ENCODE data around the gene LAGE3.

DNA sequence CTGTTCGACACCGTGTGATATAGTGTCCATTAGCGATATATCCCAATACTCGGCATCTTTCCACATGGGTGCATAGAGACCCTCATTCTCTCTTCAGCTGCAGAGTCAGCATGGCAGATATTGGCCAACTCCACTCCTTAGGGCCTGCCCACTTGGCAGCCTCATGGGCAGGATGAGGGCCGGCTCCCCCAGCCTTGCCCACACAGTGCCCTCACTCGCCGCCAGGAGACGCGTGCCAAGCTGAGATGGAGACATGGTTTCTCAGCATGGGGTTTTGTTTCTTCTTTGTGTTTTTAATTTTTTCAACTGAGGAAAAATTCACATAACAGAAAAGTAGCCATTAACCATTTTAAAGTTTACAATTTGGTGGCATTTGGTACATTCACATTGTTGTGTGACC is 26.3 kb downstream of the LAGE3 start:
- TF ChIP-seq POLR2A (IDR thresholded peaks at IDR 0.05), result no peak
- TF ChIP-seq, protein P1, sequence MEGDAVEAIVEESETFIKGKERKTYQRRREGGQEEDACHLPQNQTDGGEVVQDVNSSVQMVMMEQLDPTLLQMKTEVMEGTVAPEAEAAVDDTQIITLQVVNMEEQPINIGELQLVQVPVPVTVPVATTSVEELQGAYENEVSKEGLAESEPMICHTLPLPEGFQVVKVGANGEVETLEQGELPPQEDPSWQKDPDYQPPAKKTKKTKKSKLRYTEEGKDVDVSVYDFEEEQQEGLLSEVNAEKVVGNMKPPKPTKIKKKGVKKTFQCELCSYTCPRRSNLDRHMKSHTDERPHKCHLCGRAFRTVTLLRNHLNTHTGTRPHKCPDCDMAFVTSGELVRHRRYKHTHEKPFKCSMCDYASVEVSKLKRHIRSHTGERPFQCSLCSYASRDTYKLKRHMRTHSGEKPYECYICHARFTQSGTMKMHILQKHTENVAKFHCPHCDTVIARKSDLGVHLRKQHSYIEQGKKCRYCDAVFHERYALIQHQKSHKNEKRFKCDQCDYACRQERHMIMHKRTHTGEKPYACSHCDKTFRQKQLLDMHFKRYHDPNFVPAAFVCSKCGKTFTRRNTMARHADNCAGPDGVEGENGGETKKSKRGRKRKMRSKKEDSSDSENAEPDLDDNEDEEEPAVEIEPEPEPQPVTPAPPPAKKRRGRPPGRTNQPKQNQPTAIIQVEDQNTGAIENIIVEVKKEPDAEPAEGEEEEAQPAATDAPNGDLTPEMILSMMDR (IDR thresholded peaks at IDR 0.05), result no peak
